Esophagus squamous epithelium (tissue), 5 donors: ENCODE measurements around the gene PIN1. TPM values are rescaled to one million over a fixed set of nuclear protein-coding genes. Genes with fewer than 3 reads are reported as not detected.

Experiments used
- DNase-seq: peaks from one replicate; lab custom pipeline; 2025; lab: John Stamatoyannopoulos, UW
- H3K27ac ChIP-seq, 4 donors: fragments of 200-600 bp; sonication (generic); one replicate each; pipeline ENCODE4 v1.5.1; 2016 to 2019; ENCODE audit warnings: mild to moderate bottlenecking in 1 of 4
- H3K27me3 ChIP-seq, 4 donors: fragments of 200-600 bp; sonication (generic); 1 replicate in 3 of 4; 2 replicates in 1 of 4; pipeline versions ENCODE4 v1.5.1 to v1.6.0; 2017 to 2021; ENCODE audit warnings: antibody characterized with exemption in 1 of 4
- H3K36me3 ChIP-seq, 3 donors: fragments of 200-600 bp; sonication (generic); one replicate each; pipeline ENCODE4 v1.5.1; 2016 to 2019
- H3K4me1 ChIP-seq, 3 donors: fragments of 200-600 bp; sonication (generic); one replicate each; pipeline ENCODE4 v1.5.1; 2017 to 2019
- H3K4me3 ChIP-seq, 4 donors: fragments of 200-600 bp; sonication (generic); 1 replicate in 3 of 4; 2 replicates in 1 of 4; pipeline ENCODE4 v1.5.1; 2016 to 2019; ENCODE audit warnings: mild to moderate bottlenecking in 2 of 4, moderate library complexity in 1 of 4
- H3K9me3 ChIP-seq, 3 donors: fragments of 200-600 bp; sonication (generic); one replicate each; pipeline ENCODE4 v1.5.1; 2016 to 2019
- POLR2A ChIP-seq, 4 donors: fragments of 450-650 bp; IDR thresholded peaks; one replicate each; pipeline ENCODE4 v1.6.1; 2017; ENCODE audit warnings: antibody characterized with exemption in 4 of 4, mild to moderate bottlenecking in 4 of 4, moderate library complexity in 3 of 4
- WGBS, 2 donors: methylation state at CpG; one replicate each; pipeline ENCODE4 v1.1.5; 2018; 5-methylcytosine and 5-hydroxymethylcytosine counted together
- intact Hi-C: fragments of 100-400 bp; cut with DNase I; formaldehyde crosslinking; loops from one replicate; pipeline ENCODE4 v1.15.0; 2022
- total RNA-seq, 4 donors: library from RNA; depleted of rRNA; stranded (reverse); fragments of >200 nt; gene quantifications; one replicate each; pipeline ENCODE4 v1.1.0, GENCODE V29; 2016
- TF ChIP-seq, protein P1 (sequence below), 6 experiments: fragments of 450-650 bp in 4 of 6; fragments of 200-600 bp in 2 of 6; sonication (generic) in 2 of 6; IDR thresholded peaks; one replicate each; pipeline ENCODE4 v1.5.1; 2016 to 2019; ENCODE audit warnings: antibody characterized with exemption in 6 of 6, mild to moderate bottlenecking in 4 of 6, moderate library complexity in 4 of 6
- donor health status: DM: yes; HTN: yes; CAD: no.

The PIN1 gene
- total RNA-seq, 4 donors from 2014 or later, result 61.1 to 77.1 (median 67.6) TPM

DNA sequence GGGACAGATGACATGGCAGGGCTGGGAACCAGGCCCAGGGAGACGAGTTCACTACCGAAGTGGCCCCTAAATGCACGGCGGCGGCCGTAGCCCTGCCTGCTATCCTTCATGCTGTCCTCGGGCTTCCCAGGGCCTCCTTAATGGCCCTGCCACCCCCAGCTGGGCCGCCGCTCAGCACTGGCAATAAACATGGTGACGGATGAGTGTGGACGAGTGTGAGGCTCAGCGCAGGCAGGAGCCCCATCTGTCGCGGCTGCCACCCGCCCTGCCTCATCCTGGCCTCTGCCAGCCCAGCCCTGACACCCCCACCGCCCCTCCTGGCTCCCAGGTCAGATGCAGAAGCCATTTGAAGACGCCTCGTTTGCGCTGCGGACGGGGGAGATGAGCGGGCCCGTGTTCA is 13.6 kb downstream of the PIN1 start:
- Histone ChIP-seq H3K27ac (no peak overlapping the region), H3K27me3 (no peaks in the 10 kb centered on the region), H3K4me1 (peaks cover 4 to 21% (median 10%) of the 10 kb centered on the region in 3 donors), H3K4me3 (no peak overlapping the region), H3K9me3 (no peaks in the 10 kb centered on the region), H3K36me3 (peaks cover 0 to 71% (median 7%) of the 10 kb centered on the region in 3 donors)
- WGBS, 2 donors, result 74% methylated on average over 4 of the region's 23 CpGs; no CpG with 5 or more reads in 1 of the 2 donors
- no peak for DNase-seq
- intact Hi-C loops, result no loop called here
- TF ChIP-seq, protein P1, sequence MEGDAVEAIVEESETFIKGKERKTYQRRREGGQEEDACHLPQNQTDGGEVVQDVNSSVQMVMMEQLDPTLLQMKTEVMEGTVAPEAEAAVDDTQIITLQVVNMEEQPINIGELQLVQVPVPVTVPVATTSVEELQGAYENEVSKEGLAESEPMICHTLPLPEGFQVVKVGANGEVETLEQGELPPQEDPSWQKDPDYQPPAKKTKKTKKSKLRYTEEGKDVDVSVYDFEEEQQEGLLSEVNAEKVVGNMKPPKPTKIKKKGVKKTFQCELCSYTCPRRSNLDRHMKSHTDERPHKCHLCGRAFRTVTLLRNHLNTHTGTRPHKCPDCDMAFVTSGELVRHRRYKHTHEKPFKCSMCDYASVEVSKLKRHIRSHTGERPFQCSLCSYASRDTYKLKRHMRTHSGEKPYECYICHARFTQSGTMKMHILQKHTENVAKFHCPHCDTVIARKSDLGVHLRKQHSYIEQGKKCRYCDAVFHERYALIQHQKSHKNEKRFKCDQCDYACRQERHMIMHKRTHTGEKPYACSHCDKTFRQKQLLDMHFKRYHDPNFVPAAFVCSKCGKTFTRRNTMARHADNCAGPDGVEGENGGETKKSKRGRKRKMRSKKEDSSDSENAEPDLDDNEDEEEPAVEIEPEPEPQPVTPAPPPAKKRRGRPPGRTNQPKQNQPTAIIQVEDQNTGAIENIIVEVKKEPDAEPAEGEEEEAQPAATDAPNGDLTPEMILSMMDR (IDR thresholded peaks at IDR 0.05), result no peak
- no peak for TF ChIP-seq POLR2A (IDR thresholded peaks at IDR 0.05)

DNA sequence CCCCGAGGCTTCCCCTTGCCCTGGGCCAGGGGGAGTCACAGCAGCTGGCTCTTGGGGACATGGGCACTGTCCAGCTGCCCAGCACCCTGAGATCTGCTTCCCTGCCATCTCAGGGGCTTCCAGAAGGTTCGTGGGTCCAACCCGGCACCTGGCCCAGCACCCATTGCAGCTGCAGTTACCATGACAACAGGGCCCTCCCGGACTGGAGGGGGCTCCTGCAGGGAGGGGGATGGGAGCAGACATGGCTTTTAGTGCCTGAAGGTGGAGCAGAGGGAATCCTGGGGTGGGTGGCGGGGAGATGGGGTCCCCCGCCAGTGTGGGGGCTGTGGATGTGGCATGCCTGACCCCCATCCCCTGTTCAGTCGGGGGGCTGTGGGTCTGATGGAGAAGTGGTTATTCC is 14.7 kb downstream of the PIN1 start:
- no peak overlapping the region for H3K27ac ChIP-seq
- H3K9me3 ChIP-seq, result no peaks in the 10 kb centered on the region
- 80 to 83% methylated on average over 1 of the region's 7 CpGs for WGBS, 2 donors
- no peak for DNase-seq
- H3K4me1 ChIP-seq, result peaks cover 4 to 21% (median 10%) of the 10 kb centered on the region in 3 donors
- H3K4me3 ChIP-seq, result no peak overlapping the region
- H3K36me3 ChIP-seq, result peaks cover 0 to 69% (median 7%) of the 10 kb centered on the region in 3 donors
- intact Hi-C loops, result no loop called here
- TF ChIP-seq, protein P1 (IDR thresholded peaks at IDR 0.05), result no peak
- TF ChIP-seq POLR2A (IDR thresholded peaks at IDR 0.05), result no peak
- H3K27me3 ChIP-seq, result no peaks in the 10 kb centered on the region

DNA sequence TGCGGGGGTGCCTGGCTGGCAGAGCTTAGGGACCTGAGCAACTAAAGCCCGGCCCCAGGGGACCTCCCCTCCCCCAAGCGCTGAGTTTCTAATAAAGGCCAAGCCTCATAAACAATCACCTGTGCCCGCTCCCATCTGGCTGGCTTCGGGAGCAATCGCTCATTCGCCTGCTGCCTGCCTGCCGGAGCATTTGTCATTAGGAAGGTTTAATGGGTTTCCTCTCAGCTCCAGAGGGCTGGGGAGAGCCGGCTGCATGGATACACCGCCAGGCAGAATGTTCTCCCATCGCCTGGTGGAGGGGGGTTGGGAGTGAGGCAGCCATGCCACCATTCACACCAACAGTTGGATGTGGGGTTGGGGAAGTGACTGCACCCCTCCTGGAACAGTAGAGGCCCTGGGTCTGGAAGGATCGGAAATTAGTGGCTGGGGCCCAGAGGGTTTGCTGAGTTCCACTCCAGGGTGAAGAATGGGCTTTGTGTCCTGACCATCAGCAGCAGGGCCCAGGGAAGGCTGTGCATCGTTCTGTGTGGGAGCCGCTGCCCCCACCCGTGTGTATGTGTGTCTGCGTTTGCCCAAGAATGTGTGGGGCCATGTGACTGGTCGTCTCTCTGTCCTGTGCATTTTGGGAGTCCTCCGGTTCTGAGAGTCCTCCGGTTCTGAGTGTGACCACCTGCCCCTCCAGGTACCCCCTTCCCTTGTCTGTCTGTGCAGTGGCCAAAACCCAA is 15.3 kb downstream of the PIN1 start:
- DNase-seq, result no peak
- Histone ChIP-seq H3K4me1 (peaks cover 4 to 21% (median 10%) of the 10 kb centered on the region in 3 donors), H3K9me3 (no peaks in the 10 kb centered on the region), H3K27me3 (no peaks in the 10 kb centered on the region), H3K4me3 (no peak overlapping the region), H3K36me3 (peaks cover 0 to 63% (median 7%) of the 10 kb centered on the region in 3 donors), H3K27ac (no peak overlapping the region)
- 84 to 86% methylated on average over 5 to 14 of the region's 19 CpGs for WGBS, 2 donors
- intact Hi-C loops, result no loop called here
- TF ChIP-seq POLR2A (IDR thresholded peaks at IDR 0.05), result no peak
- TF ChIP-seq, protein P1 (IDR thresholded peaks at IDR 0.05), result no peak

DNA sequence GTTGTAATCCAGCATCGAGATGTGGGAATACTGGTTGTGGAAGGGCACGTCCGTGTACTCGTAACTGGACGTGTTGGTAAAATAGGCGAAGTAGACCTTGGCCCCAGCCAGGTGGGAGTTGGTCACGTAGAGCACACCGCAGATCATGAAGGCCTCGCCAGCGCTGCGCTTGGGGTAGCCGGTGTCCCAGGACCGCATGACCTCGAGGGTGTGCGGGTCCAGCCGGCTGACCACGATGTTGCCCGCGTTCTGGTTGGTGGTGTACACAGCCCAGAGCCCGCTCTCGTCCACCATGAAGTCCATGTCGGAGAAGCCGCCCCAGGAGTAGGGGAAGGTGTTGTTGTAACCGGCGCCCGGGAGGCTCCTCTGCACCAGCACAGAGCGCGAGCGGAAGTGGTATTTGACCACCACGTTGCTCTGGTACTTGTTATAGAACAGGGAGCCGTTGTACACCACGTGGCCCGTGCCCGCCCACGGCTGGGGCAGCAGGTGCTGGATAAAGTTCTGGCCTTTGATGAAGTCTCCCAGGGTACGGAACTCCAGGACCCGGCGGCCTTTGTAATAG is 19.2 kb downstream of the PIN1 start:
- WGBS, 2 donors, result 90 to 96% methylated on average over 17 to 27 of the region's 38 CpGs
- H3K4me1 ChIP-seq, result no peaks in the 10 kb centered on the region
- DNase-seq, result no peak

More for the DNA sequence above, 19.2 kb downstream of the PIN1 start:
- TF ChIP-seq, protein P1 (IDR thresholded peaks at IDR 0.05), result no peak
- TF ChIP-seq POLR2A (IDR thresholded peaks at IDR 0.05), result no peak
- Histone ChIP-seq H3K27ac (no peak overlapping the region), H3K4me3 (no peak overlapping the region), H3K36me3 (peaks cover 0 to 44% (median 0%) of the 10 kb centered on the region in 3 donors), H3K27me3 (no peaks in the 10 kb centered on the region), H3K9me3 (no peaks in the 10 kb centered on the region)
- intact Hi-C loops, result no loop called here
